ENCODE measurements around the gene KCNH8.
A peak's percentile ranks its signal among the peaks of the same experiment; 100 is the strongest.

Gene KCNH8

GRCh38 chr3:19254189-19254588 lies 105.9 kb downstream of the KCNH8 start:
- Histone ChIP-seq H3K4me1 (ENCODE audit: insufficient read depth, low read length) (peaks cover 5% of the 10 kb centered on the region; the same call in 1 of the 2 replicates), H3K36me3 (ENCODE audit: insufficient read depth, low read length) (no peaks in the 10 kb centered on the region), H3K9ac (ENCODE audit: low read depth, low read length) (no peak overlapping the region), H3K4me3 (ENCODE audit: low read length) (no peak overlapping the region), H3K9me3 (ENCODE audit: insufficient read depth, low read depth, low read length) (no peaks in the 10 kb centered on the region), H3K27me3 (ENCODE audit: insufficient read depth, low read length) (no peaks in the 10 kb centered on the region), H3K27ac (ENCODE audit: low read depth, low read length) (no peak overlapping the region)
- WGBS: 92% methylated on average over 1 of the region's 2 CpGs

GRCh38 chr3:19254784-19255338 lies 106.6 kb downstream of the KCNH8 start:
- H3K27ac ChIP-seq (ENCODE audit: low read depth, low read length): no peak overlapping the region
- H3K4me1 ChIP-seq (ENCODE audit: insufficient read depth, low read length): peaks cover 5% of the 10 kb centered on the region; the same call in 1 of the 2 replicates

GRCh38 chr3:19256313-19256712 lies 108.0 kb downstream of the KCNH8 start:
- 79% methylated on average over 5 of the region's 5 CpGs for WGBS

More at GRCh38 chr3:19254784-19255338, 106.6 kb downstream of the KCNH8 start:
- H3K4me3 ChIP-seq (ENCODE audit: low read length): no peak overlapping the region
- H3K9me3 ChIP-seq (ENCODE audit: insufficient read depth, low read depth, low read length): no peaks in the 10 kb centered on the region
- H3K27me3 ChIP-seq (ENCODE audit: insufficient read depth, low read length): no peaks in the 10 kb centered on the region
- H3K9ac ChIP-seq (ENCODE audit: low read depth, low read length): no peak overlapping the region
- WGBS: 98% methylated on average over 5 of the region's 5 CpGs
- no peaks in the 10 kb centered on the region for H3K36me3 ChIP-seq (ENCODE audit: insufficient read depth, low read length)

GRCh38 chr3:19263606-19264005 lies 115.3 kb downstream of the KCNH8 start:
- H3K9ac ChIP-seq (ENCODE audit: low read depth, low read length): no peak overlapping the region
- H3K9me3 ChIP-seq (ENCODE audit: insufficient read depth, low read depth, low read length): no peaks in the 10 kb centered on the region
- no peak overlapping the region for H3K4me3 ChIP-seq (ENCODE audit: low read length)
- peaks cover 16% of the 10 kb centered on the region for H3K4me1 ChIP-seq (ENCODE audit: insufficient read depth, low read length)
- H3K27ac ChIP-seq (ENCODE audit: low read depth, low read length): no peak overlapping the region
- H3K27me3 ChIP-seq (ENCODE audit: insufficient read depth, low read length): no peaks in the 10 kb centered on the region
- H3K36me3 ChIP-seq (ENCODE audit: insufficient read depth, low read length): no peaks in the 10 kb centered on the region
- WGBS: 97% methylated on average over 3 of the region's 3 CpGs

More at GRCh38 chr3:19256313-19256712, 108.0 kb downstream of the KCNH8 start:
- Histone ChIP-seq H3K27me3 (ENCODE audit: insufficient read depth, low read length) (no peaks in the 10 kb centered on the region), H3K27ac (ENCODE audit: low read depth, low read length) (no peak overlapping the region), H3K9me3 (ENCODE audit: insufficient read depth, low read depth, low read length) (no peaks in the 10 kb centered on the region), H3K9ac (ENCODE audit: low read depth, low read length) (no peak overlapping the region), H3K4me1 (ENCODE audit: insufficient read depth, low read length) (no peaks in the 10 kb centered on the region), H3K4me3 (ENCODE audit: low read length) (no peak overlapping the region), H3K36me3 (ENCODE audit: insufficient read depth, low read length) (no peaks in the 10 kb centered on the region)

GRCh38 chr3:19264424-19264823 lies 116.1 kb downstream of the KCNH8 start:
- no peak overlapping the region for H3K9ac ChIP-seq (ENCODE audit: low read depth, low read length)
- 94% methylated on average over 6 of the region's 6 CpGs for WGBS
- no peaks in the 10 kb centered on the region for H3K36me3 ChIP-seq (ENCODE audit: insufficient read depth, low read length)
- no peaks in the 10 kb centered on the region for H3K9me3 ChIP-seq (ENCODE audit: insufficient read depth, low read depth, low read length)
- peaks cover 18% of the 10 kb centered on the region for H3K4me1 ChIP-seq (ENCODE audit: insufficient read depth, low read length)
- H3K4me3 ChIP-seq (ENCODE audit: low read length): no peak overlapping the region
- no peak overlapping the region for H3K27ac ChIP-seq (ENCODE audit: low read depth, low read length)
- H3K27me3 ChIP-seq (ENCODE audit: insufficient read depth, low read length): no peaks in the 10 kb centered on the region

- Histone ChIP-seq H3K4me1 (ENCODE audit: insufficient read depth, low read length) (peaks cover 22% of the 10 kb centered on the region), H3K4me3 (ENCODE audit: low read length) (no peak overlapping the region; the same call in 1 of the 2 replicates), H3K36me3 (ENCODE audit: insufficient read depth, low read length) (no peaks in the 10 kb centered on the region), H3K27me3 (ENCODE audit: insufficient read depth, low read length) (no peaks in the 10 kb centered on the region), H3K9me3 (ENCODE audit: insufficient read depth, low read depth, low read length) (no peaks in the 10 kb centered on the region), H3K9ac (ENCODE audit: low read depth, low read length) (peak overlapping the region; percentile 20; the same call in 1 of the 2 replicates), H3K27ac (ENCODE audit: low read depth, low read length) (peak overlapping the region; percentile 83; the same call in 1 of the 2 replicates)
- WGBS: 33% methylated on average over 4 of the region's 4 CpGs
Measured at GRCh38 chr3:19267040-19267439, 118.7 kb downstream of the KCNH8 start.

GRCh38 chr3:19270481-19270880 lies 122.2 kb downstream of the KCNH8 start:
- H3K27ac ChIP-seq (ENCODE audit: low read depth, low read length): no peak overlapping the region
- H3K9ac ChIP-seq (ENCODE audit: low read depth, low read length): no peak overlapping the region
- no peaks in the 10 kb centered on the region for H3K27me3 ChIP-seq (ENCODE audit: insufficient read depth, low read length)
- H3K9me3 ChIP-seq (ENCODE audit: insufficient read depth, low read depth, low read length): no peaks in the 10 kb centered on the region
- peaks cover 33% of the 10 kb centered on the region for H3K4me1 ChIP-seq (ENCODE audit: insufficient read depth, low read length)
- WGBS: 94% methylated on average over 2 of the region's 2 CpGs
- H3K36me3 ChIP-seq (ENCODE audit: insufficient read depth, low read length): no peaks in the 10 kb centered on the region
- H3K4me3 ChIP-seq (ENCODE audit: low read length): no peak overlapping the region

- 93% methylated on average over 3 of the region's 3 CpGs for WGBS
- H3K27ac ChIP-seq (ENCODE audit: low read depth, low read length): no peak overlapping the region
- H3K9ac ChIP-seq (ENCODE audit: low read depth, low read length): no peak overlapping the region
- H3K4me1 ChIP-seq (ENCODE audit: insufficient read depth, low read length): peaks cover 25% of the 10 kb centered on the region
- H3K4me3 ChIP-seq (ENCODE audit: low read length): no peak overlapping the region
- no peaks in the 10 kb centered on the region for H3K36me3 ChIP-seq (ENCODE audit: insufficient read depth, low read length)
- H3K27me3 ChIP-seq (ENCODE audit: insufficient read depth, low read length): no peaks in the 10 kb centered on the region
- no peaks in the 10 kb centered on the region for H3K9me3 ChIP-seq (ENCODE audit: insufficient read depth, low read depth, low read length)
Measured at GRCh38 chr3:19272296-19272695, 124.0 kb downstream of the KCNH8 start.

GRCh38 chr3:19273091-19273490 lies 124.8 kb downstream of the KCNH8 start:
- Histone ChIP-seq H3K9ac (ENCODE audit: low read depth, low read length) (no peak overlapping the region), H3K9me3 (ENCODE audit: insufficient read depth, low read depth, low read length) (no peaks in the 10 kb centered on the region), H3K36me3 (ENCODE audit: insufficient read depth, low read length) (no peaks in the 10 kb centered on the region), H3K27me3 (ENCODE audit: insufficient read depth, low read length) (no peaks in the 10 kb centered on the region), H3K27ac (ENCODE audit: low read depth, low read length) (no peak overlapping the region), H3K4me3 (ENCODE audit: low read length) (no peak overlapping the region), H3K4me1 (ENCODE audit: insufficient read depth, low read length) (peaks cover 18% of the 10 kb centered on the region)
- WGBS: 95% methylated on average over 1 of the region's 1 CpG

- no peaks in the 10 kb centered on the region for H3K9me3 ChIP-seq (ENCODE audit: insufficient read depth, low read depth, low read length)
Measured at GRCh38 chr3:19274576-19274975, 126.3 kb downstream of the KCNH8 start.

GRCh38 chr3:19284974-19285373 lies 136.7 kb downstream of the KCNH8 start:
- Histone ChIP-seq H3K9ac (ENCODE audit: low read depth, low read length) (no peak overlapping the region), H3K9me3 (ENCODE audit: insufficient read depth, low read depth, low read length) (no peaks in the 10 kb centered on the region), H3K4me3 (ENCODE audit: low read length) (no peak overlapping the region), H3K4me1 (ENCODE audit: insufficient read depth, low read length) (no peaks in the 10 kb centered on the region), H3K36me3 (ENCODE audit: insufficient read depth, low read length) (no peaks in the 10 kb centered on the region), H3K27me3 (ENCODE audit: insufficient read depth, low read length) (no peaks in the 10 kb centered on the region), H3K27ac (ENCODE audit: low read depth, low read length) (no peak overlapping the region)
- WGBS: 91% methylated on average over 3 of the region's 3 CpGs

More at GRCh38 chr3:19274576-19274975, 126.3 kb downstream of the KCNH8 start:
- Histone ChIP-seq H3K36me3 (ENCODE audit: insufficient read depth, low read length) (no peaks in the 10 kb centered on the region), H3K27me3 (ENCODE audit: insufficient read depth, low read length) (no peaks in the 10 kb centered on the region), H3K27ac (ENCODE audit: low read depth, low read length) (no peak overlapping the region), H3K9ac (ENCODE audit: low read depth, low read length) (no peak overlapping the region), H3K4me1 (ENCODE audit: insufficient read depth, low read length) (peaks cover 15% of the 10 kb centered on the region), H3K4me3 (ENCODE audit: low read length) (no peak overlapping the region)
- WGBS: no CpG with 5 or more reads among the region's 1 CpG

GRCh38 chr3:19293295-19293694 lies 145.0 kb downstream of the KCNH8 start:
- Histone ChIP-seq H3K4me3 (ENCODE audit: low read length) (no peak overlapping the region), H3K9ac (ENCODE audit: low read depth, low read length) (no peak overlapping the region), H3K4me1 (ENCODE audit: insufficient read depth, low read length) (peaks cover 31% of the 10 kb centered on the region), H3K27ac (ENCODE audit: low read depth, low read length) (peak overlapping the region; percentile 26; the same call in 1 of the 2 replicates), H3K9me3 (ENCODE audit: insufficient read depth, low read depth, low read length) (no peaks in the 10 kb centered on the region), H3K27me3 (ENCODE audit: insufficient read depth, low read length) (no peaks in the 10 kb centered on the region), H3K36me3 (ENCODE audit: insufficient read depth, low read length) (no peaks in the 10 kb centered on the region)
- 52% methylated on average over 4 of the region's 4 CpGs for WGBS
